ENCODE measurements around the gene KRTAP4-8. TPM values are rescaled to one million over a fixed set of nuclear protein-coding genes. Genes with fewer than 3 reads are reported as not detected.

The KRTAP4-8 gene
- total RNA-seq, 1 experiment from 2014 or later = not detected

- no peaks in the 10 kb centered on the region for H3K4me1 ChIP-seq (ENCODE audit: control insufficient read depth, insufficient read depth, low read length)
- H3K4me3 ChIP-seq (ENCODE audit: low read depth in 2 of 2, low read length in 2 of 2) = no peak overlapping the region
- ChIA-PET POLR2A (no interaction called here), CTCF (interaction anchor here (0.7 kb wide), 1 partner anchor 9 kb away, joined by 3 read pairs; no protein-coding TSS in a partner anchor)
- ATAC-seq (no peak), DNase-seq (ENCODE audit: low read depth, low spot score) (no peak)
- H3K27me3 ChIP-seq (ENCODE audit: control insufficient read depth, insufficient read depth, low read length) = no peaks in the 10 kb centered on the region
- H3K27ac ChIP-seq (ENCODE audit: low read length) = no peak overlapping the region
- intact Hi-C loops (cut with micrococcal nuclease; ENCODE audit: unreplicated experiment) = no loop called here
- TF ChIP-seq REST (IDR thresholded peaks at IDR 0.05; ENCODE audit: insufficient read depth in 1 of 2, low read depth in 2 of 2, low read length in 1 of 2) (no peak), POLR2AphosphoS5 (IDR thresholded peaks at IDR 0.05; ENCODE audit: low read depth, low read length) (no peak), CTCF (IDR thresholded peaks at IDR 0.05) (no peak), TCF7L2 (IDR thresholded peaks at IDR 0.05; ENCODE audit: low read depth, low read length) (no peak), SIN3A (IDR thresholded peaks at IDR 0.05; ENCODE audit: borderline replicate concordance, insufficient read depth, low read depth, low read length) (no peak)
- no peaks in the 10 kb centered on the region for H3K36me3 ChIP-seq (ENCODE audit: control insufficient read depth, insufficient read depth, low read length)
- in situ Hi-C loops (cut with HindIII; ENCODE audit: low pct_unique_long_range_greater_than_20kb, low sequenced_read_pairs) = no loop called here
- no TSS peak for BruUV-seq (replicated peaks)
- H3K9me3 ChIP-seq (ENCODE audit: control insufficient read depth, insufficient read depth, low read depth, low read length) = no peaks in the 10 kb centered on the region
Observed at GRCh38 chr17:41064301-41064700, 33.6 kb downstream of the KRTAP4-8 start.

- DNase-seq (ENCODE audit: low read depth, low spot score) = no peak
- Histone ChIP-seq H3K27me3 (ENCODE audit: control insufficient read depth, insufficient read depth, low read length) (no peaks in the 10 kb centered on the region), H3K4me1 (ENCODE audit: control insufficient read depth, insufficient read depth, low read length) (no peaks in the 10 kb centered on the region), H3K27ac (ENCODE audit: low read length) (no peak overlapping the region), H3K36me3 (ENCODE audit: control insufficient read depth, insufficient read depth, low read length) (no peaks in the 10 kb centered on the region), H3K9me3 (ENCODE audit: control insufficient read depth, insufficient read depth, low read depth, low read length) (no peaks in the 10 kb centered on the region), H3K4me3 (ENCODE audit: low read depth in 2 of 2, low read length in 2 of 2) (no peak overlapping the region)
- no peak for TF ChIP-seq POLR2AphosphoS5 (IDR thresholded peaks at IDR 0.05; ENCODE audit: low read depth, low read length)
- TF ChIP-seq CTCF (IDR thresholded peaks at IDR 0.05) = no peak
- TF ChIP-seq REST (IDR thresholded peaks at IDR 0.05; ENCODE audit: insufficient read depth in 1 of 2, low read depth in 2 of 2, low read length in 1 of 2) = no peak
- TF ChIP-seq TCF7L2 (IDR thresholded peaks at IDR 0.05; ENCODE audit: low read depth, low read length) = no peak
- no peak for TF ChIP-seq SIN3A (IDR thresholded peaks at IDR 0.05; ENCODE audit: borderline replicate concordance, insufficient read depth, low read depth, low read length)
- in situ Hi-C loops (cut with HindIII; ENCODE audit: low pct_unique_long_range_greater_than_20kb, low sequenced_read_pairs) (no loop called here), intact Hi-C loops (cut with micrococcal nuclease; ENCODE audit: unreplicated experiment) (no loop called here)
- no peak for ATAC-seq
- CTCF ChIA-PET = no interaction called here
- POLR2A ChIA-PET = no interaction called here
- BruUV-seq (replicated peaks) = no TSS peak
Observed at GRCh38 chr17:41063449-41063848, 34.5 kb downstream of the KRTAP4-8 start.

Measured in Panc1 (cell line).